Suprapubic skin (tissue), 4 donors: ENCODE measurements around the gene BEST1. TPM values are rescaled to one million over a fixed set of nuclear protein-coding genes. Genes with fewer than 3 reads are reported as not detected.

ENCODE experiments used
- DNase-seq, 2 donors: peaks; one replicate each; pipeline ENCODE4 v3.0.0-alpha.2; 2019; ENCODE audit warnings: low spot score in 2 of 2
- H3K27ac ChIP-seq: fragments of 200-600 bp; sonication (generic); one replicate; pipeline ENCODE4 v1.5.1; 2019
- H3K27me3 ChIP-seq: fragments of 200-600 bp; sonication (generic); one replicate; pipeline ENCODE4 v1.5.1; 2019
- H3K36me3 ChIP-seq: fragments of 200-600 bp; sonication (generic); one replicate; pipeline ENCODE4 v1.5.1; 2019
- H3K4me1 ChIP-seq: fragments of 200-600 bp; sonication (generic); one replicate; pipeline ENCODE4 v1.5.1; 2019
- H3K4me3 ChIP-seq: fragments of 200-600 bp; sonication (generic); one replicate; pipeline ENCODE4 v1.5.1; 2019; ENCODE audit warnings: mild to moderate bottlenecking
- H3K9me3 ChIP-seq: fragments of 200-600 bp; sonication (generic); one replicate; pipeline ENCODE4 v1.5.1; 2019
- CTCF ChIP-seq, 2 donors: fragments of 200-600 bp in 1 of 2; fragments of 450-650 bp in 1 of 2; sonication (generic) in 1 of 2; IDR thresholded peaks; one replicate each; pipeline ENCODE4 v1.5.1; 2016 to 2019; ENCODE audit warnings: antibody characterized with exemption in 2 of 2, mild to moderate bottlenecking in 1 of 2, moderate library complexity in 1 of 2
- EP300 ChIP-seq: sonication (generic); formaldehyde crosslinking; IDR thresholded peaks from one replicate; pipeline ENCODE4 v1.6.1; 2017; ENCODE audit warnings: antibody characterized with exemption
- POLR2A ChIP-seq, 2 donors: fragments of 450-650 bp; IDR thresholded peaks; one replicate each; pipeline ENCODE4 v1.6.1; 2017; ENCODE audit warnings: antibody characterized with exemption in 2 of 2, mild to moderate bottlenecking in 2 of 2, moderate library complexity in 2 of 2
- POLR2AphosphoS5 ChIP-seq, 3 donors: sonication (generic); formaldehyde crosslinking; IDR thresholded peaks; one replicate each; pipeline ENCODE4 v1.6.1; 2017; ENCODE audit warnings: antibody characterized with exemption in 3 of 3
- WGBS: methylation state at CpG from one replicate; pipeline ENCODE4 v1.1.5; 2018; 5-methylcytosine and 5-hydroxymethylcytosine counted together
- total RNA-seq, 4 donors: library from RNA; depleted of rRNA; stranded (reverse); fragments of >200 nt; gene quantifications; one replicate each; pipeline ENCODE4 v1.1.0, GENCODE V29; 2016

Gene BEST1
- total RNA-seq, 4 donors from 2014 or later = 1.5 to 4.1 (median 2.5) TPM

GRCh38 chr11:62011881-62012280 lies 61.7 kb downstream of the BEST1 start:
- Histone ChIP-seq H3K4me1 (peaks cover 15% of the 10 kb centered on the region), H3K4me3 (no peak overlapping the region), H3K36me3 (no peaks in the 10 kb centered on the region), H3K27ac (no peak overlapping the region), H3K9me3 (no peaks in the 10 kb centered on the region), H3K27me3 (no peaks in the 10 kb centered on the region)
- no peak for DNase-seq
- 92% methylated on average over 9 of the region's 9 CpGs for WGBS
- TF ChIP-seq CTCF (IDR thresholded peaks at IDR 0.05) (no peak), POLR2AphosphoS5 (IDR thresholded peaks at IDR 0.05) (no peak), EP300 (no peak), POLR2A (IDR thresholded peaks at IDR 0.05) (no peak)

- Histone ChIP-seq H3K9me3 (no peaks in the 10 kb centered on the region), H3K4me3 (no peak overlapping the region), H3K27me3 (no peaks in the 10 kb centered on the region), H3K27ac (no peak overlapping the region), H3K4me1 (peaks cover 15% of the 10 kb centered on the region), H3K36me3 (no peaks in the 10 kb centered on the region)
- WGBS = 47% methylated on average over 3 of the region's 3 CpGs
- DNase-seq = no peak
- no peak for TF ChIP-seq POLR2AphosphoS5 (IDR thresholded peaks at IDR 0.05)
- no peak for TF ChIP-seq EP300
Observed at GRCh38 chr11:62012451-62012831, 62.3 kb downstream of the BEST1 start.

- H3K27ac ChIP-seq = no peak overlapping the region
- H3K36me3 ChIP-seq = no peaks in the 10 kb centered on the region
- TF ChIP-seq EP300 (no peak), POLR2A (IDR thresholded peaks at IDR 0.05) (no peak), POLR2AphosphoS5 (IDR thresholded peaks at IDR 0.05) (no peak), CTCF (IDR thresholded peaks at IDR 0.05) (no peak)
- DNase-seq = peak in 1 of 2 donors; percentile 50
- no peaks in the 10 kb centered on the region for H3K9me3 ChIP-seq
- H3K27me3 ChIP-seq = no peaks in the 10 kb centered on the region
- WGBS = 42% methylated on average over 2 of the region's 5 CpGs
- no peak overlapping the region for H3K4me3 ChIP-seq
- peaks cover 15% of the 10 kb centered on the region for H3K4me1 ChIP-seq
Observed at GRCh38 chr11:62012832-62013461, 62.8 kb downstream of the BEST1 start.

Other genes starting within 250 kb of the BEST1 start
- 1 to 10 TPM in 1 of 4 donors, under 1 TPM in 3; 0.24 to 2.8 (median 0.83) TPM for gene MYRF, start 197.7 kb upstream of the BEST1 start, total RNA-seq
- 10 to 100 TPM; 29.7 to 44.8 (median 35.9) TPM for gene TMEM258, start 157.8 kb upstream of the BEST1 start, total RNA-seq
- 10 to 100 TPM in 2 of 4 donors, 1 to 10 TPM in 2; 6.9 to 14.0 (median 9.2) TPM for gene FEN1, start 157.4 kb upstream of the BEST1 start, total RNA-seq
- 10 to 100 TPM; 16.4 to 69.6 (median 46.6) TPM for gene FADS1, start 133.3 kb upstream of the BEST1 start, total RNA-seq
- 100 to 1,000 TPM; 130 to 455 (median 327) TPM for gene FADS2, start 122.1 kb upstream of the BEST1 start, total RNA-seq
- 10 to 100 TPM; 12.7 to 24.7 (median 17.9) TPM for gene FADS3, start 58.8 kb upstream of the BEST1 start, total RNA-seq
- 1 to 10 TPM; 2.6 to 8.9 (median 5.4) TPM for gene RAB3IL1, start 32.8 kb upstream of the BEST1 start, total RNA-seq
- gene FTH1, start 17.3 kb downstream of the BEST1 start, total RNA-seq = 1,000 to 10,000 TPM in 2 of 4 donors, 100 to 1,000 TPM in 2; 578 to 1,480 (median 967) TPM
- 10 to 100 TPM; 31.6 to 52.4 (median 33.9) TPM for gene INCENP, start 173.7 kb downstream of the BEST1 start, total RNA-seq
- gene SCGB1D1, start 239.9 kb downstream of the BEST1 start, total RNA-seq = not detected